Measurements from ENCODE around the gene ADGRG1.
"Not testable (repeated sequence)": the region's sequence is repeated elsewhere in the genome, so short reads cannot be mapped to it uniquely, and the experiment has no call there.

The ADGRG1 gene

GRCh38 chr16:57666353-57667047, 38.1 kb downstream of the ADGRG1 start:
- no peak for DNase-seq (ENCODE audit: low read depth in 2 of 2)

GRCh38 chr16:57667048-57667525, 38.7 kb downstream of the ADGRG1 start:
- DNase-seq (ENCODE audit: low read depth in 2 of 2), result no peak

- no peak for DNase-seq (ENCODE audit: low read depth in 2 of 2)
These were observed 39.3 kb downstream of the ADGRG1 start for GRCh38 chr16:57667526-57668262.

GRCh38 chr16:57668263-57668571, 39.8 kb downstream of the ADGRG1 start, which contains the start of gene ADGRG3:
Gene ADGRG3 (plus strand): TSS chr16:57668306. CDS start chr16:57668348, 42 bp downstream.
- DNase-seq (ENCODE audit: low read depth in 2 of 2), result no peak

- DNase-seq (ENCODE audit: low read depth in 2 of 2), result no peak
These were observed 40.4 kb downstream of the ADGRG1 start for GRCh38 chr16:57668630-57669475.

- no peak for DNase-seq (ENCODE audit: low read depth in 2 of 2)
These were observed 41.2 kb downstream of the ADGRG1 start for GRCh38 chr16:57669476-57670162.

GRCh38 chr16:57670196-57670595, 41.8 kb downstream of the ADGRG1 start:
- DNase-seq (ENCODE audit: low read depth in 2 of 2), result no peak

GRCh38 chr16:57671451-57671850, 43.0 kb downstream of the ADGRG1 start:
- DNase-seq (ENCODE audit: low read depth in 2 of 2), result not testable (repeated sequence)

- no peak for DNase-seq (ENCODE audit: low read depth in 2 of 2)
These were observed 44.0 kb downstream of the ADGRG1 start for GRCh38 chr16:57672416-57672815.

GRCh38 chr16:57672824-57673223, 44.4 kb downstream of the ADGRG1 start:
- DNase-seq (ENCODE audit: low read depth in 2 of 2), result no peak

GRCh38 chr16:57675741-57676551, 47.5 kb downstream of the ADGRG1 start:
- no peak for DNase-seq (ENCODE audit: low read depth in 2 of 2)

- DNase-seq (ENCODE audit: low read depth in 2 of 2), result no peak
These were observed 48.2 kb downstream of the ADGRG1 start for GRCh38 chr16:57676553-57677085.

GRCh38 chr16:57677622-57678369, 49.4 kb downstream of the ADGRG1 start:
- DNase-seq (ENCODE audit: low read depth in 2 of 2), result no peak

GRCh38 chr16:57679016-57679415, 50.6 kb downstream of the ADGRG1 start:
- DNase-seq (ENCODE audit: low read depth in 2 of 2), result no peak

GRCh38 chr16:57679767-57680482, 51.5 kb downstream of the ADGRG1 start:
- no peak for DNase-seq (ENCODE audit: low read depth in 2 of 2)

GRCh38 chr16:57680842-57681375, 52.5 kb downstream of the ADGRG1 start:
- DNase-seq (ENCODE audit: low read depth in 2 of 2), result no peak

GRCh38 chr16:57681950-57682728, 53.7 kb downstream of the ADGRG1 start:
- no peak for DNase-seq (ENCODE audit: low read depth in 2 of 2)

Measured in activated CD4-positive, alpha-beta T cell treated with anti-CD3 and anti-CD28 coated beads for 24 hours (primary cell).